ENCODE results near the gene AAGAB. TPM values are rescaled to one million over a fixed set of nuclear protein-coding genes. Genes with fewer than 3 reads are reported as not detected.

Gene AAGAB
- total RNA-seq, 1 experiment from 2014 or later = 40.1 TPM

DNA sequence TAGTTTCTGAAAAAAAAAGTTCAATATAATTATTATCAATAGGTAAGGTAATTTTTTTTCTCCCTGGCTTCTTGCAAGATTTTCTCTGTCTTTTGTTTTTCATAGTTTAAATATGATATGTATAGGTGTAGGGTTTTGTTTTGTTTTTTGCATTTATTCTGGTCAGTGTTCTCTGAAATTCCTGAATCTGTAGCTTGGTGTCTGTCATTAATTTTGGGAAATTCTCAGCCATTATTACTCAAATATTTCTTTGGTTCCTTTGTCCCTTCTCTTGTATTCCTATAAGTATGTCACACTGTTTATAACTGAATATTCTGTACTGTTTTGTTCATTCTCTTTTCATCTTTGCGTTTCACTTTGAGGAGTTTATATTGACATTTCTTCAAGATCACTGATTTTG, 22.2 kb upstream of the AAGAB start:
- H3K9me3 ChIP-seq (ENCODE audit: control insufficient read depth, low read depth, low read length) = no peaks in the 10 kb centered on the region
- no peak overlapping the region for H3K27ac ChIP-seq (ENCODE audit: insufficient read length, low read depth, low read length)
- no peak overlapping the region for H2BK20ac ChIP-seq (ENCODE audit: low read depth, low read length, poor library complexity, severe bottlenecking)
- no peak overlapping the region for H3K14ac ChIP-seq (ENCODE audit: insufficient read depth, low read length)
- H3K36me3 Mint-ChIP-seq (ENCODE audit: insufficient read depth in 1 of 3, low read depth in 3 of 3) = no peaks in the 10 kb centered on the region
- no peaks in the 10 kb centered on the region; the same call in 1 of the 2 replicates for H3K4me1 ChIP-seq (ENCODE audit: insufficient read depth, low read length)
- H3K79me2 ChIP-seq (ENCODE audit: insufficient read depth, low read length) = no peaks in the 10 kb centered on the region
- H4K5ac ChIP-seq (ENCODE audit: insufficient read length, low read depth, low read length) = no peak overlapping the region
- H3K4me2 ChIP-seq (ENCODE audit: insufficient read depth, insufficient read length, low read length) = no peak overlapping the region
- no peak overlapping the region for H3K18ac ChIP-seq (ENCODE audit: insufficient read length, low read depth, low read length)
- no peaks in the 10 kb centered on the region for H3K23me2 ChIP-seq (ENCODE audit: insufficient read length, low read depth, low read length, poor library complexity, severe bottlenecking)
- H3K9me3 Mint-ChIP-seq = no peaks in the 10 kb centered on the region
- no peak overlapping the region for H3K4ac ChIP-seq (ENCODE audit: low read depth, low read length)
- no peak overlapping the region for H2AFZ ChIP-seq (ENCODE audit: low read length)
- no peaks in the 10 kb centered on the region for H3K79me1 ChIP-seq (ENCODE audit: insufficient read depth, low read depth, low read length, poor library complexity, severe bottlenecking)
- H2AK5ac ChIP-seq (ENCODE audit: insufficient read length, low read length) = no peak overlapping the region
- H3K27ac Mint-ChIP-seq = no peak overlapping the region
- H2BK12ac ChIP-seq (ENCODE audit: insufficient read length, low read depth, low read length) = no peak overlapping the region
- H2BK15ac ChIP-seq (ENCODE audit: low read depth, low read length) = no peak overlapping the region
- no peak overlapping the region for H2BK120ac ChIP-seq (ENCODE audit: low read depth, low read length, poor library complexity, severe bottlenecking)
- no peak overlapping the region for H4K8ac ChIP-seq (replicated peaks; ENCODE audit: insufficient read length, low read depth, low read length)
- no peak overlapping the region for H3K4me3 Mint-ChIP-seq
- no peak for DNase-seq
- no peaks in the 10 kb centered on the region for H4K20me1 ChIP-seq (ENCODE audit: control insufficient read depth, insufficient read depth, insufficient read length)
- H3K4me1 Mint-ChIP-seq = peaks cover 8% of the 10 kb centered on the region in 2 experiments; a peak in 3 of 4 replicates
- no CpG with 5 or more reads among the region's 1 CpG for WGBS (ENCODE audit: extremely low coverage, insufficient read length, low lambda C conversion rate)
- no peak overlapping the region for H2BK5ac ChIP-seq (ENCODE audit: insufficient read length, low read length)
- no peak overlapping the region for H4K91ac ChIP-seq (ENCODE audit: insufficient read length, low read depth, low read length)
- H3K9ac ChIP-seq (ENCODE audit: extremely low read depth, insufficient read length, low read length) = no peak overlapping the region
- no peak overlapping the region for H3K23ac ChIP-seq (ENCODE audit: insufficient read length, low read depth, low read length)
- no peak overlapping the region for H3K56ac ChIP-seq (ENCODE audit: insufficient read length, low read depth, low read length)
- H3T11ph ChIP-seq (ENCODE audit: low read length) = no peak overlapping the region
- no peaks in the 10 kb centered on the region for H3K27me3 ChIP-seq (ENCODE audit: insufficient read depth, low read length)
- H3K27me3 Mint-ChIP-seq (ENCODE audit: low read depth) = no peaks in the 10 kb centered on the region
- TF ChIP-seq, protein P1, sequence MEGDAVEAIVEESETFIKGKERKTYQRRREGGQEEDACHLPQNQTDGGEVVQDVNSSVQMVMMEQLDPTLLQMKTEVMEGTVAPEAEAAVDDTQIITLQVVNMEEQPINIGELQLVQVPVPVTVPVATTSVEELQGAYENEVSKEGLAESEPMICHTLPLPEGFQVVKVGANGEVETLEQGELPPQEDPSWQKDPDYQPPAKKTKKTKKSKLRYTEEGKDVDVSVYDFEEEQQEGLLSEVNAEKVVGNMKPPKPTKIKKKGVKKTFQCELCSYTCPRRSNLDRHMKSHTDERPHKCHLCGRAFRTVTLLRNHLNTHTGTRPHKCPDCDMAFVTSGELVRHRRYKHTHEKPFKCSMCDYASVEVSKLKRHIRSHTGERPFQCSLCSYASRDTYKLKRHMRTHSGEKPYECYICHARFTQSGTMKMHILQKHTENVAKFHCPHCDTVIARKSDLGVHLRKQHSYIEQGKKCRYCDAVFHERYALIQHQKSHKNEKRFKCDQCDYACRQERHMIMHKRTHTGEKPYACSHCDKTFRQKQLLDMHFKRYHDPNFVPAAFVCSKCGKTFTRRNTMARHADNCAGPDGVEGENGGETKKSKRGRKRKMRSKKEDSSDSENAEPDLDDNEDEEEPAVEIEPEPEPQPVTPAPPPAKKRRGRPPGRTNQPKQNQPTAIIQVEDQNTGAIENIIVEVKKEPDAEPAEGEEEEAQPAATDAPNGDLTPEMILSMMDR (conservative IDR thresholded peaks at IDR 0.05) = no peak
